ELF-1 (cell line): ENCODE data around the gene SLCO2B1.

Source experiments
- DNase-seq: peaks from one replicate; pipeline ENCODE4 v3.0.0-alpha.2; 2016; ENCODE audit warnings: low read depth, low spot score

Gene SLCO2B1

DNA sequence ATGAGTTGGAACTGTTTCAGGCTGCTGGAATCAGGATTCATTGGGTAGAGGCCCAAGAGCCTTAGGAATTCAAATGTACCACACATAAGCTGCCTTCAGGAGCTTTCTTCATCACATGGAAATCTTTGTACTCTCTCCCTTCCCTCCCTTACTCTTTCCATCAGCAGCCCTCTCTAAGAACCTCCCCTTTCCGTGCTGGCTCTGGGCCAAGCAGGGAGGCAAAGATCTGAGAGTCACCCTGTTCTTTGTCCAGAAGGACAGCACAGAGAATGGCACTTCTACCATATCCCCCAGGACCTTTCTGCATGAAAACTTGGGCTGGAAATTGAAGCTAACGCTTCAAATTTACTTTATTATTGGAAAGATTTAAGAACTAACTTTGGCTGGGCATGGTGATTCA, 69.0 kb downstream of the SLCO2B1 start:
- DNase-seq = no peak

DNA sequence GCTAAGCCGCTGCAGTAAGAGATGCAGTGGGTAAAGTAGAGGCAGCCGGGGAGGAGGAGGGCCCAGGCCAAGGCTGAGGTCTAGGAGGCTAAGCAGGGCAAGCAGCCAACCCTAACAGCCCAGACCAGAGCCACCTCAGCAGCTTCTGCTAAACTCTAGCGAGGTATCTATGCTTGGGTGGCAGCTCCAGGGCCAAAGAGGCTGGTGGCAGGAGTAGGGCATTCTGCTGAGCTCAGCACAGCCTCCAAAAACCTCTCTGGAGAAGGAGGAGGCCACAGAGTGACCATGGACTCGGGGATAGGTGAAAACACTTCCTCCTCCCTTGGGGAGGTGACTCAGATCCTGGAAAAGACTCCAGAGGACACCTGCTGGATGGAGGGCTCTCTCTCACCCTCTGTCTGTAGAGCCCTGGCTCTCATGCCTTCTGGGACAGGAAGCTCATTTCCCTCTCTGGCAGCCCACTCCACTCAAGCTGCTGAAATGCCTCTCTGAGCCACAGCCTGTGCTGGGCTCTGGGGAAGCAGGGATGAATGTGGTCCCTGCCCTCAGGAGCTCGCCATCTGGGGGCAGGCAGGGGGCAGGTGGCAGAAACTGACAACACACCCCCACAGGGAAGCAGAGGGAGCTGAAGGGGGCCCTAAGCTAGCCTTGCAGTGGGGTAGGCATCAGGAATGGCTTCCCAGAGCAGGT, 73.2 kb downstream of the SLCO2B1 start:
- DNase-seq = no peak

DNA sequence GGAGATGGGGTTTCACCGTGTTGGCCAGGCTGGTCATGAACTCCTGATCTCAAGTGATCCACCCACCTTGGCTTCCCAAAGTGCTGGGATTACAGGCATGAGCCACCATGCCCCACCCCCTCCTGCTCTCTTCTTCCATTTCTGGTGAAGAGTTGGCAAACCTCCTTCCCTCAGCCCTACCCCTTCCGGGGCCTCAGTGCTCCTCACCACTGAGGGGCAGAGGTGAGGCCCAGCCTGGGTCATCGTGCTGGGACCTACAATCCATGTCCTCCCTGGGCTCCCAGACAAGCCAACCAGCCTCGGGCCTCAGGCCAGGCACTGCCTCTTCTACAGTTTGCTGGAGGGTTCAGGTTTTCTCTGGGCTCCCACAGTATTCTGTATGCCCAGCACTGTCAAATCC, 74.9 kb downstream of the SLCO2B1 start:
- DNase-seq = no peak

DNA sequence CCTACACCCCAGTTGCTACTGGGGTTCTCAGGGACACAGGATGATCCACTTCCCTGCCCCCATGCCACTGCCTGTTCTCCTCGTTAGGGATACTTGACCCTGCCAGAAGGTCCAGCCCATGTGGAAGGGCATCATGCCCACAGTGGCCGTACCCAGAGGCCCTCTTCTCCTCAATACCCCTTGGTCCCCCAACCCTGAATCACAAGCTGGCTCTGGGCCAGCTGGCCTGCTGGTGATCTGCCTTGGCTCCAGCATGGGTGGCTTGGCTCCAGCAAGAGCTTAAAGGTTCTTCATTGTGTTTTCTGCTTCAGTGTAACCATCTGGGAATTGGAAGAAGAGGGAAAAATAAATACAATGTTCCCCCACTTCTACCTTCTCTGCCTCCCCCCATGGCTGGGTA, 78.6 kb downstream of the SLCO2B1 start:
- no peak for DNase-seq

DNA sequence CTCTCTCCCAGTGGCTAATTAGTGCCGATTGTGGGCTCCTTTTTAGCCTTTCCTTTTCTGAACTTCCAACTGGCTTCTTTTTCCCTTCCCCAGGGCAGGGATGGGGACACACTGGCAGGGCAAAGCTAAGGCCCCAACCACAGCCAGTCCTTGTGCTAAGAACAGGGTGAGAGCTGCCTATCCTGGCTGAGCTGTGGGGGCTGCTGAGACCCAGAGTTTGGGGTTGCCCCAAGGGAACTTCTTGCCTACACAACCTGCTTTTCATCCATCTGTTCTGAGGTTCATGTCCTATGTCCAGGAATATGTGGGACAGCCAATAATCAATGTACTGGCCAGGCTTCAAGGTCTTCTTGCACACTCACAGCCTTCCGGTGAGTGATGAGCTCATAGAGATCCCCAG, 79.7 kb downstream of the SLCO2B1 start:
- DNase-seq = no peak

DNA sequence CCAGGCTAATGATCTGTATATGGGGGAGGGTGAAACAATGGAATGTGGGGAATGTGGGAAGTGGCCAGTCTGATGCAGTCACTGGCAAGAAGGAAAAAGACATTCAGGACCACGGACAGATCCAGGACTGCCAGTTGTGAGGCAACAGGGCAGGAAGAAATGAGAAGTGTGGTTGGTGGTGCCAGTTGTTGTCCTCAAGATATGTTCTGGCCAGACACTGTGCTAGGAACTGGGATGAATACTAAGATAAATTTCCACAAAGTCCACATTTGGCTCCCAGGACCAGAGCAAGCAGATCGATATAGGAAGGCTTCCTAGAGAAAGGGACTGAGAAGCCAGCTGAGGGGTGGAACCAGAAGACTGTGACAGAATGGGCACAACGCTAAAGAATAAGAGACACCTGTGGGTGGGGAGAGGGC, 82.9 kb downstream of the SLCO2B1 start:
- peak; percentile 78 for DNase-seq

- no peak for DNase-seq
Observed at GRCh38 chr11:75236062-75236461, 85.2 kb downstream of the SLCO2B1 start.

DNA sequence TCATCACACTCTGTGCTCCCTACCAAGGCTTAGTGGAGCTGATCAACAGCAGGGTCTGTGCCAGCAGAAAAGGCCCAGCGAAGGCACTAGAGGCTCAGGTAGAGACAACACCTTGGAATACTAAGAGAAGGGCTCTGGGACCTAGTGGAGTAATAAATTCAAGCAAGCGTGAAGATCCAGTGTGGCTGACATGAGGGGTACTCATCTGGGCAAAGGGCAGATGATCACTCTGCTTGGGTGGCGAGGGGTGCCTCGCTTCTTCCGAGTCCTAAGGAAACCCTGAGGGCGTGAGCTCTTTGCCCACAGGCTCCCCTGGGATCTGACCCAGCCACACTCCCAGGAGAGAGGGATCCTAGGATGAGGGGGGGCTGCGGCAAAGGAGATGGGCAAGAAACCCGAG, 86.1 kb downstream of the SLCO2B1 start:
- DNase-seq = no peak

DNA sequence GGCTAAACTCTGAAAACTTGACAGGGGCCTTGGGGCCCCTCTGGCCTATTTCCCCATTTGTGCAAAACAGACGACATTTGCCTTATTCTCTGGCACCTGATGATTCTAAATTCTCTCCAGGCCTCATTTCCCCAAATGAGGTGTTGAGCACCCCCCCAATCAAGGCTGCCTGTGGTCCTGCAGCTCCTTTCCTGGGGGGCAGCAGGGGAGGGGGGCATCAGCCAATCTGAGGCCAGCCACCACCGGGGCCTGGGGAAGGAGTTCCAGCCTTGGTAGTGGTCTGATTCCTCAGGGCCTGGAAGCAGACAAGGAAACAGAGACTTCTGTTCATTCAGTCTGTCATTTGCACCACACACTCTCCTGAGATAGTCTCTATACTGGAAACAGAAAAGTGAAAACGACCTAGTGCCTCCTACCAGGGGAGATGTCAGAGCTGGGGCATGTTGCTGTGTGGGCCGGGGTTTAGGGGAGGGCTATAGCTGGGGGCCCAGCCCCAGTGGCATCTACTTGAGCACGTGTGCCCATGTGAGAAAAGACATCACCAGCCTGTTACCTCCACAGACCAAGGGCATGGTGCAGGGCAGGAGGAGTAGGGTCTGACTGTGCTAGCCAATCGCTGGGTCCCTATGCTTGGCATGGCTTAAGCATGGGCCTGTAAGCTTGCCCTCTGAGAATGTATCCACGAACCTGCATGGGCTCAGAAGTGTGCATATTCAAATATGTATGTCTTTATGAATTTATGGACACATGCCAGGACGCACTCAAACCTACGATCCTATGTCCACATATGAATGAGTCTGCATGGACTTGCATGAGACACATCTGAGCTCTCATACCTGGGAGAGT, 87.9 kb downstream of the SLCO2B1 start:
- DNase-seq = no peak

GRCh38 chr11:75239531-75240290, 88.8 kb downstream of the SLCO2B1 start:
- no peak for DNase-seq

DNA sequence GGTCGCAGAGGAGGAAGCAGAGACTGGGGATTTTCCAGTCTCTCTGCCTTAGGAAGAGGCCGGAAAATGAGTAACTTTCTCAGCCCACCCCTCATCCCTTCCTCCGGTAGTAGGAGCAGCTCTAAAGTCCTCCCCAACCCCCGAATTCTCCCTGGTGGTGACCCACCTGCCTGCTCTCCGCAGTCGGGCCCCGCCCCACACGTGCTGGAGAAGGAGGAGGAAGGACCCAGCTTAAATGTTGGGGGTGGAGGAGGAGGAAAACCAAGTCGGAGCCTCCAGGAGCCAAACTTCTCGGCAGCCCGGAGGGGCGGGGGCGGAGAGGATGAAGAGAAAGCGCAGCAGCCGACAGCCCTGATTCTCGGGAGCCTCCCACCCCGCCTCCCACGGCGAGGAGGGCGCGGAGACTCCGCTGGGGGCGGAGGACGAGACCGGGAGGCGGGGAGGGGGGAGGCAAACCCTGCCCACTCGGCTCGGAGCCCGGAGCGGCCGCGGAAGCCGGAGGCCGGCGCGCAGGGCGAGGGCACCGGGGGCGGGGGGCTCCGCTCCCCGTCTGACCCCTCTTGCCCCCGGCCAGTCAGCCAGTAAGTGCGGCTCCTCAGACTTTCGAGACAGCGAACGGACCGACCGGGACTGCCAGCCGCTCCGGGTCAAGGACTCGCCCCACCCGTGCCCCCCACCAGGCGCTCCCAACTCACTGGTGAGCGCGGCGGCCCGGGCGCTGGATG, 89.6 kb downstream of the SLCO2B1 start, which contains the start of gene TPBGL:
Gene TPBGL (plus strand): TSS at position 464 of the 725 bp plus-strand sequence. CDS start 276 bp downstream, outside the sequence.
- DNase-seq = peak; percentile 46

GRCh38 chr11:75241036-75241905, 90.4 kb downstream of the SLCO2B1 start:
- peak; percentile 96 for DNase-seq

GRCh38 chr11:75241906-75242644, 91.2 kb downstream of the SLCO2B1 start:
- DNase-seq = no peak

DNA sequence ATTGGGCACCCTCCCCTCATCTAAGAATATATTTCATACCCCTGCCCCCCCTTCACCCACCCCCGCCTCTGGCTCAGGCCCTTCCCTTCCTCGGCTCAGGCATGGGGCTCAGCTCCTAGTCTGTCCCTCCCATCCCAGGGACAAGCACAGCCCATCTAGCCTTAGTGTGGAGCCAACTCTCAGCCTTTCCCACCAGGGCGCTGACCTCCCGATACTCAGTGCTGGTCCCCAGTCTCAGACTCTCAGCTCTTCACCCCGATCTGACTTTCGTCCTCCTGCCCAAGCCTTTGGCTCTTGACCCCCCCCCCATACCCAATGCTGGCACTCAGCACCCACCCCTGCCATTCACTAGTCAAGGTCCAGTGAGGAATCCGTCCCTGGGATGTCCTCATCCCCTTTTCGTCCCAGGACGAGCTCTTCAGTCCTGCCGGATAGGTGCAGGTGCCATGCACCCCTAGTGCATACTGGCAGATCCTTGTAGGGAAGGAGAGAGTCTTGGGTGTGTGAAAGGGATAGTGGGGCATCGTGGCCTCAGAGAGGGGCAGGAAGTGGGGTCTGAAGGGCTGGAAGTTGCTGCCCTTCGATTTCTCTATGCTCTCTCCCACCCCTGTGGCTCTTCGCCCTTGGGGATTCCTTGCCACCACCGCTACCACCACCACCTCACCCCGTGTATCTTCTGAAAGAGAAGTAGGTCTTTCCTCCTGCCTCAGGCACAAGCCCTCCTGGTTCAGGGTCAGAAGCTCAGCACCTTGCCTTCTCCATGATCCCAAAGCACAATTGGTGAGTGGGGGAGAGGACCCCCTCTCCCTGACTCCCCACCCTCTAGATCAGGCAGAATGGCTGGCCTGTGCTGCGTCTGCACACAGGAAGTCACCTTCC, 92.1 kb downstream of the SLCO2B1 start:
- DNase-seq = no peak

DNA sequence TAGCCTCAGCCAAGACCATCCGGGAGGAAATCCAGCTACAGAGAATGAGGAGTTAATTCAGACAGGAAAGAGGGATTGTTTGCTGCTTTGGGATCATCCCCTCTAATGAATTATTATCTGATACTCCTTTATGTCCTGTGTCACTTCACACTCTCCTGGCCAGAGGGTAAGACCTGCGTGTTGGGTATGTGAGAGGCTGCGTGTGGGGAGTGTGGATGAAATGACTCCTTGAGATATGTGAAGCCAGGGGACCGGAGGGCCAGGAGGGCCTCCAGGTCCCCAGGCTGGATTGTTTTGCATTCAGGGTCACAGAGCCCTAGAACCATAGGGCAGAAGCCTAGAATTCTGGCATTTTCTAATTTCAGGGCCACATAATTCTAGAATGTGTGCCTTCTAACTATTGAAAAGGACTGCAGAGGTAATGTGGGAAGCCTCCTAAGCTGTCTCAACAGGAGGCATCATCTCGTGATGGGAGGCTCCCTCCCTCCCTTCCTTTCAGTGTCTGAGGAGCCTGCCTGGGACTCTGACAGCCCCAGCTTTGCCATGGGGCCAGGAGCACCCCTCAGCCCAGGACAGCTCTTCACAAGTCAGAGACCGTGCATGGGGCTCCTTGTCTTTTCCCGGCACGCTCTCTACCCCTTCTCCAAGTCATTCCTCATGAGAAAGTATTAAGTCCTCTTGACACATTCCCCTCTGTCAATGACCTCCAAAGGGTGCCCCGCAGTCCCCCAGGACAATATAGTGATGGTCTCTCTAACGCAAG, 93.3 kb downstream of the SLCO2B1 start:
- no peak for DNase-seq

GRCh38 chr11:75245356-75246005, 94.6 kb downstream of the SLCO2B1 start:
- peak; percentile 45 for DNase-seq

DNA sequence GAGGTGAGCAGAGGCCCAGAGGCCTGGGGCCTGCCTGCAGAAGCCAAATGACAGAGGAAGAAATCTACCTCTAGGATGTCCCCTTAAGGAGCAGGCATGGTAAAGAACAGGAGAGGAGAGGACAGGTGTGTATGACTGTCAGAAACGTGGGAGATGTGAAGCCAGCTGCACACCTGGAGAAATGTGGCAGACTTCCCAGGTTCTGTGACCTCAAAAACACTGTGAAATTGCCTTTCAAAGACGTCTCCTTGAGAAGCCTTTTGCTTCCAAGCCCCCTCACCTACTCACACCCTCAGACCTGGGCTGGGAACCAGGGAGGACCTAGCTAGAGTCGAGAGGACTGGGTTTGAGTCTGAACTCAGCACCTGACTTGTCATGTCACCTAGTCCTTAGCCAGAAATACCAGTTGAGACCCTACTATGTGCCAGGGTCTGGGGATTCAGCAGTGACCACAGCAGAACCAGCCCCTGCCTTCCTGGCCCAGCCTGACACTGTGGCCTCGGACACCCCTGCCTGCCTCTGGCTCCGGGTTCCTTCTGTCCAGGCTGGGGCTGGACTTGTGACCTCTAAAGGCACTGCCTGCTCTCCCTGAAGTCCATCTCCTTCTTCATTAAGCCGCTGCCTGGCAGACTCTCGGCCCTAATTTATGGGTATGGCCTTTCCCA, 95.2 kb downstream of the SLCO2B1 start:
- no peak for DNase-seq
